SH-SY5Y (cell line): ENCODE measurements around the gene FBLN2.

ENCODE experiments used
- GATA2 ChIP-seq: IDR thresholded peaks from 2 replicates; pipeline ENCODE4 v1.6.1; 2011; ENCODE audit warnings: mild to moderate bottlenecking, low read depth, low read length
- GATA3 ChIP-seq: IDR thresholded peaks from 2 replicates; pipeline ENCODE4 v1.6.1; 2011; ENCODE audit warnings: low read depth, mild to moderate bottlenecking, low read length, moderate library complexity

The FBLN2 gene

DNA sequence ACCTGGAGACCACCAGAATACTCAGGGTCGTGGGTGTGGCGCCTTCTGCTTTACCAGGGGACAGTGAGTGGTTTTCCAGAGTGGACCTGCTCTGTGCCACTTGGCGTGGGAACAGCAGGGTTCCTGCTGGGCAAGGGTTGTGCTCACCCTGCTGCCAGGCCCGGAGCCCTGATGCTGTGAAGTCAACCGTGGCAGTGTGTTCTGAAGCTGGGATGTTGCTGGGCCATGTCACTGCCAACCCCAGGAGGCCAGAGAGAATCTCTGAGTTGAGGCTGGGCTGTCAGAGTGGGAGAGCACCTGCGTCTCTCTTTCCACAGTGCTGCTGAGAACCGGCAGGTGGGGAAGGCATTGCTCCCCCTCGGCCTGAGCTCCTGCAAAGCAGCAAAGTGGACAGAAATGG lies 48.7 kb downstream of the FBLN2 start:
- TF ChIP-seq GATA3 (no peak), GATA2 (no peak)

DNA sequence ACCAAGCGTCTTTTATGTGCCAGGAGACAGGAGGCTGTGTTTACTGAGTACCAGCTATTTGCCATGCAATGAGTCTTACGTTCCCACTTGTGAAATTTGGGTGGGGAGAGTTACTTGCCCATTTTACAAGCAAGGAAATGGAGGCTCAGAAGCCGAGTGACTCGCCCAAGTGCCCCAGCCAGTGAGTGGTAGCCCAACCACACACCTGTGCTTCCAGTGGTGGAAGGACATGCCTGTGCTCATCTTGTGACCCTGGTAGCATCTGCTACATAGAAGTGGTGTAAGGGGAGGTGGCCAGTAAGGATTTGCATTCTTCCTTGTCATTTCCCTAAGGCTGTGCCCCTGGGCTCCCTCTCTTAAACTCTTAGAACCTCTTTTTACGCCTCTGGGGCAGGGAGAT lies 49.3 kb downstream of the FBLN2 start:
- TF ChIP-seq GATA2 (no peak), GATA3 (no peak)

DNA sequence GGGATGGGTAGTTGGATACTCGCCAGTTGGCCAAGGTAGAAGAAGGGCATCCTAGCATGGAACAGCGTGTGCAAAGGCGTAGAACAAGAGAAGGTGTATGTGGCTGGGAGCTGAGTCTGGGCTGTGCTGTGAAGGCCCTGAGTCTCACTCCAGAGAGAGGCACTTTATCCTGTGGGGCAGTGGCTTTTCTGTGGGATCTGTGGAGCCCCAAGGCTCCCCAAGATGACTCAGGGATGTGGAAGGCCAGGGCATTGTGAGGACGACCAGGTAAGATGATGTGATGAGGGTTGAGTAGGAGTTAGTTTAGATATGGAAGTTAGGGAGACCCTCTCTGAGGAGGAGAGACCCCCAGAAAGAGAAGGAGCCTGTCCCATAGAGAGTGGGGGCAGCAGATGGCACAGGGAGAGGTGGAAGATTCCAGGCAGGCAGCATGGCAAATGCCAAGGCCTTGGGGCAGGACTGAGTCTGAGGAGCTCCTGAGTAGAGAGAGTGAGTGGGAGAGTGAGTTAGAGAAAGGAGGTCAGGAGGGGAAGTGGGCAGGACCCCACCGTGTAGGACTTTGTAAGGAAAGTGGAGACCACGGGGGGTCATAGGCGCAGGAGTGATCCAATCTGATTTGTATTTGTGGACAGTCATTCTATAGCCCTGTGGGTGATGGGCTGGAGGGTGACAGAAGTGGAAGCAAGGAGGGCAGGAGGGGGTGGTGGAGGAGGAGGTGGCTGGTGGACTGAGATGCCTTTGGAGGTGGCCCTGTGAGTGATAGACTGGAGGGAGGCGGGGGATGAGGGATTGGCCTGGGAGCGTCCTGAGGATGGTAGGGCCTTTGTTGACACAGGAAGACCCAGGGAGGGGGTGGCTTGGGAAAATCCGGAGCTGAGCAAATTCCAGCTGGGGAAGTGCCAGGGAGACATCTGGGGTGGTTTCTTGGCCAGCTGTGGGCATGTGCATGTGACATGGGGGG lies 50.3 kb downstream of the FBLN2 start:
- TF ChIP-seq GATA2 (no peak), GATA3 (no peak)

- TF ChIP-seq GATA3 (no peak), GATA2 (no peak)
These were observed 51.0 kb downstream of the FBLN2 start for GRCh38 chr3:13599887-13600450.

GRCh38 chr3:13600950-13601691 lies 52.2 kb downstream of the FBLN2 start:
- TF ChIP-seq GATA3 (no peak), GATA2 (no peak)

- TF ChIP-seq GATA3 (no peak), GATA2 (no peak)
These were observed 52.8 kb downstream of the FBLN2 start for GRCh38 chr3:13601692-13602080.

GRCh38 chr3:13605555-13605954 lies 56.6 kb downstream of the FBLN2 start:
- no peak for TF ChIP-seq GATA2
- no peak for TF ChIP-seq GATA3

- no peak for TF ChIP-seq GATA3
- no peak for TF ChIP-seq GATA2
These were observed 59.1 kb downstream of the FBLN2 start for GRCh38 chr3:13607821-13608597.

- TF ChIP-seq GATA3, result no peak
- no peak for TF ChIP-seq GATA2
These were observed 60.2 kb downstream of the FBLN2 start for GRCh38 chr3:13608969-13609725.

DNA sequence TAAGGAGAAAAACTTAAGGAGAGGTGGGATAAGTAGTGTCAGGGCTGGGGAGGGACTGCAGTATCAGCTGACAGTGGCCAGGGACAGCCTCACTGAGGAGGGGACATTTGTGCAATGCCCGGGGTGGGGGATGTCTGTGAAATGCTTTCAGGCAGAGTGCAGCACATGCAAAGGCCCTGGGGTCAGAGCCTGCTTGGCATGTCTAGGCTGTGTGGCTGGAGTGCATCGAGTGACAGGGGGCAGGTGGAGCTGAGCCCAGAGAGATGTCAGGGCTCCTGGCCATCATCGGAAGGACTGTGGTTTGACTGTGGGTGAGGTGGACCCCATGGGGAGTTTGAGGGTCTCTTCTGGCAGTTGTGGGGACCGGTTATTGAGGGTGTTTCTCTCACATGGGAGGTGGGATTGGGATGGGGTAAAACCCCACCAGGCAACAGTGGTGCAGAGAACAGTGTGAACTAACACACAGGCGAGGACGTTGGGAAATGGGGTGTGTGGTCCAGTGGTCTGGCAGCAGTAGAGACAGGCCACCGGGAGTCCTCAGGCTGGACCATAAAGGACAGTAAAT lies 61.2 kb downstream of the FBLN2 start:
- TF ChIP-seq GATA2, result no peak
- TF ChIP-seq GATA3, result no peak

- no peak for TF ChIP-seq GATA3
- no peak for TF ChIP-seq GATA2
These were observed 62.3 kb downstream of the FBLN2 start for GRCh38 chr3:13611221-13611620.

DNA sequence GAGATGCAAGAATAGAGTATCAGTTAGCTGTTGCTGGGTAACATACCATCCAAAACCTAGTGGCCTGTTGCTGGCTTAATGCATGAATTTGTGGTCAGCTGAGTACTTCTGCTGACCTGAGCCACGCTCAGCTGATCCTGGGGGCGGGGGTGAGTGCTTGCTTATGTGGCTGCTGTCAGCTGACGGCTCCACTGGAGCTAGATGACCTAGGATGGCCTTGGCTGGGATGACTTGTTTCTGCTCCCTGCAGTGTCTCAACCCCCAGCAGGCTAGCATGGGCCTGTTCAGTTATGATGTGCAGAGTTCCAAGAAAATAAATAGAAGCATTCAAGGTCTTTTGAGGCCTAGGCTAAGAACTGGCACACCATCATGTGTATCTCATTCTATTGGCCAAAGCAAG lies 63.9 kb downstream of the FBLN2 start:
- TF ChIP-seq GATA3, result no peak
- no peak for TF ChIP-seq GATA2

DNA sequence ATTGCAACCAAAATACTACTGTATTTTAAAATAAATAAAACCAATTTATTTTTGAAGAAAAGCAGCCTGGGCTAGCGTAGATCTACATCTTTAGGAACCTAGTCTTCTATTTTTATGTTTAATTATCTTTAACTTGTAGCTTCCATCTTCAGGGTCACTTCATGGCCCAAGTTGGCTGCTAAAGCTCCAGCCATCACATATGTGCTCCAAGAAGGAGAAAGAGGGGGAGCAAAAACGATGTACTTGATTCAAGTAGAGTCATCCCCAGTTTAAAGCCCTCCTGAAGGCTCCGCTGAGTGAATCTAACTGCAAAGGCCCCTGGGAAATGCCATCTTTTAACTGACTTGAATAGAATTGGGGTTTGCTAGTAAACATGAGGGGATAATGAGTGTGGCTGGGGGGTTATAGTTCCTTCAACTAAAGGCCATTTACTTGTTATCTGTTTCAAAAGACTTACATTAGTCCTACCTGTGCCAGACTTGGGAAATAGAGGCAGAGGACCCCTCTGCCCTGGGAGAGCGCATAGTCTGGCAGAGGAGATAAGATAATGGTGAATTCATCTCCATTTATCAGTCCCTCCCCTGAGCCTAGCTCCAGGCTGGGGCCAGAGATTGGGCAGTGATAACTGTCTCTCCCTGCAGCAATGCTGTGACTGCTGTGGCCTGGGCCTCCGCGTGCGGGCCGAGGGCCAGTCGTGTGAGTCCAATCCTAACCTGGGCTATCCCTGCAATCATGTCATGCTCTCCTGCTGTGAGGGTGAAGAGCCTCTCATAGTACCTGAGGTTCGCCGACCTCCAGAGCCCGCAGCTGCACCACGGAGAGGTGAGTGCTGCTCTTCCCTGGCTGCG lies 64.6 kb downstream of the FBLN2 start:
- TF ChIP-seq GATA2 (no peak), GATA3 (no peak)
